GM10266 (cell line): ENCODE results near the gene STIP1.

ENCODE experiments used
- DNase-seq: peaks from one replicate; pipeline ENCODE4 v3.0.0; 2012; ENCODE audit errors: extremely low spot score
- TF ChIP-seq, protein P1 (sequence below): IDR thresholded peaks from 2 replicates; pipeline ENCODE4 v1.5.1; 2012; ENCODE audit warnings: mild to moderate bottlenecking, low read depth; ENCODE audit not compliant: control insufficient read depth, insufficient read depth; ENCODE audit errors: missing control alignments

The STIP1 gene

GRCh38 chr11:64253481-64253880, 67.5 kb downstream of the STIP1 start:
- TF ChIP-seq, protein P1, sequence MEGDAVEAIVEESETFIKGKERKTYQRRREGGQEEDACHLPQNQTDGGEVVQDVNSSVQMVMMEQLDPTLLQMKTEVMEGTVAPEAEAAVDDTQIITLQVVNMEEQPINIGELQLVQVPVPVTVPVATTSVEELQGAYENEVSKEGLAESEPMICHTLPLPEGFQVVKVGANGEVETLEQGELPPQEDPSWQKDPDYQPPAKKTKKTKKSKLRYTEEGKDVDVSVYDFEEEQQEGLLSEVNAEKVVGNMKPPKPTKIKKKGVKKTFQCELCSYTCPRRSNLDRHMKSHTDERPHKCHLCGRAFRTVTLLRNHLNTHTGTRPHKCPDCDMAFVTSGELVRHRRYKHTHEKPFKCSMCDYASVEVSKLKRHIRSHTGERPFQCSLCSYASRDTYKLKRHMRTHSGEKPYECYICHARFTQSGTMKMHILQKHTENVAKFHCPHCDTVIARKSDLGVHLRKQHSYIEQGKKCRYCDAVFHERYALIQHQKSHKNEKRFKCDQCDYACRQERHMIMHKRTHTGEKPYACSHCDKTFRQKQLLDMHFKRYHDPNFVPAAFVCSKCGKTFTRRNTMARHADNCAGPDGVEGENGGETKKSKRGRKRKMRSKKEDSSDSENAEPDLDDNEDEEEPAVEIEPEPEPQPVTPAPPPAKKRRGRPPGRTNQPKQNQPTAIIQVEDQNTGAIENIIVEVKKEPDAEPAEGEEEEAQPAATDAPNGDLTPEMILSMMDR = no peak
- DNase-seq = no peak
